HepG2 (cell line): ENCODE results near the gene RDH12. TPM values are rescaled to one million over a fixed set of nuclear protein-coding genes. Genes with fewer than 3 reads are reported as not detected.

Source experiments
- AHDC1 ChIP-seq: sonication (generic); formaldehyde crosslinking; IDR thresholded peaks from 2 replicates; pipeline ENCODE4 v1.5.1; 2020; ENCODE audit warnings: mild to moderate bottlenecking, missing genetic modification reagents, borderline replicate concordance
- ARNT2 ChIP-seq: sonication (generic); formaldehyde crosslinking; IDR thresholded peaks from 2 replicates; pipeline ENCODE4 v1.8.0; 2022; ENCODE audit warnings: mild to moderate bottlenecking, low read depth, missing genetic modification reagents, moderate library complexity
- BCL3 ChIP-seq: sonication (generic); formaldehyde crosslinking; IDR thresholded peaks from 2 replicates; pipeline ENCODE4 v1.5.1; 2020; ENCODE audit warnings: mild to moderate bottlenecking, missing genetic modification reagents, moderate library complexity
- EED ChIP-seq: sonication (generic); formaldehyde crosslinking; IDR thresholded peaks from 2 replicates; pipeline ENCODE4 v1.5.0; 2020; ENCODE audit warnings: mild to moderate bottlenecking, missing genetic modification reagents
- GZF1 ChIP-seq: sonication (generic); formaldehyde crosslinking; IDR thresholded peaks from 2 replicates; pipeline ENCODE4 v1.5.1; 2020; ENCODE audit warnings: mild to moderate bottlenecking, missing genetic modification reagents
- SMARCC2 ChIP-seq: fragments of 450-650 bp; IDR thresholded peaks from 2 replicates; pipeline ENCODE4 v1.6.1; 2017; ENCODE audit warnings: antibody characterized with exemption, mild to moderate bottlenecking
- SOX13 ChIP-seq, 3 experiments: fragments of 450-650 bp in 1 of 3; sonication (generic) in 1 of 3; formaldehyde crosslinking in 1 of 3; IDR thresholded peaks in 2 of 3; conservative IDR thresholded peaks in 1 of 3; 2 replicates each; pipeline versions ENCODE4 v1.5.0 to v1.6.1; 2016 to 2020; ENCODE audit warnings: antibody characterized with exemption in 1 of 3, mild to moderate bottlenecking in 1 of 3, missing compliant biosample characterization in 1 of 3, missing genetic modification reagents in 1 of 3, moderate library complexity in 1 of 3
- TBX3 ChIP-seq: fragments of 450-650 bp; IDR thresholded peaks from 2 replicates; pipeline ENCODE4 v1.6.1; 2017; ENCODE audit warnings: antibody characterized with exemption, mild to moderate bottlenecking, inconsistent platforms, borderline replicate concordance
- WIZ ChIP-seq: sonication (generic); formaldehyde crosslinking; IDR thresholded peaks from 2 replicates; pipeline ENCODE4 v1.5.1; 2020; ENCODE audit warnings: mild to moderate bottlenecking, missing genetic modification reagents
- ZBTB7B ChIP-seq: sonication (generic); formaldehyde crosslinking; IDR thresholded peaks from 2 replicates; pipeline ENCODE4 v1.4.0; 2020; ENCODE audit warnings: missing genetic modification reagents
- ZFX ChIP-seq: sonication (generic); formaldehyde crosslinking; IDR thresholded peaks from 2 replicates; pipeline ENCODE4 v1.4.0; 2020; ENCODE audit warnings: mild to moderate bottlenecking, low read depth, missing genetic modification reagents, moderate library complexity
- ZNF256 ChIP-seq: sonication (generic); formaldehyde crosslinking; conservative IDR thresholded peaks from 2 replicates; pipeline ENCODE4 v1.4.0; 2020; ENCODE audit warnings: missing genetic modification reagents
- polyA plus RNA-seq, 8 experiments: library from polyadenylated mRNA; depleted of rRNA in 3 of 8; stranded (reverse) in 7 of 8; unstranded in 1 of 8; fragments of >200 nt; fragmentation: Illumina TruSeq in 4 of 8; extraction: Trizol in 4 of 8; gene quantifications; 2 replicates each; pipeline versions ENCODE4 v1.2.1 to v1.2.3, GENCODE V29; 2011 to 2016; ENCODE audit warnings: low read depth in 4 of 8, missing spikeins in 1 of 8, mixed read lengths in 1 of 8; ENCODE audit not compliant: insufficient read depth in 1 of 8
- total RNA-seq, 5 experiments: library from RNA; depleted of rRNA; stranded (reverse); fragments of >200 nt; fragmentation: Illumina TruSeq; extraction: Trizol; gene quantifications; 2 replicates each; pipeline ENCODE4 v1.2.3, GENCODE V29; 2016; ENCODE audit warnings: low read depth in 1 of 5
- TF ChIP-seq, protein P1 (sequence below): sonication (generic); formaldehyde crosslinking; IDR thresholded peaks from 2 replicates; pipeline ENCODE4 v1.5.0; 2020; ENCODE audit warnings: missing genetic modification reagents
- TF ChIP-seq, protein P2 (sequence below): sonication (generic); formaldehyde crosslinking; IDR thresholded peaks from 2 replicates; pipeline ENCODE4 v1.8.0; 2023; ENCODE audit warnings: mild to moderate bottlenecking, missing genetic modification reagents
- TF ChIP-seq, protein P3 (sequence below): sonication (generic); formaldehyde crosslinking; IDR thresholded peaks from 2 replicates; pipeline ENCODE4 v1.4.0; 2020; ENCODE audit warnings: low read depth, missing genetic modification reagents

RDH12 gene
- total and polyA plus RNA-seq, 2 of the 13 experiments (the other 11 are each of a cell fraction or from before 2014, with no cell fraction given) = 1.6 to 2.1 TPM

DNA sequence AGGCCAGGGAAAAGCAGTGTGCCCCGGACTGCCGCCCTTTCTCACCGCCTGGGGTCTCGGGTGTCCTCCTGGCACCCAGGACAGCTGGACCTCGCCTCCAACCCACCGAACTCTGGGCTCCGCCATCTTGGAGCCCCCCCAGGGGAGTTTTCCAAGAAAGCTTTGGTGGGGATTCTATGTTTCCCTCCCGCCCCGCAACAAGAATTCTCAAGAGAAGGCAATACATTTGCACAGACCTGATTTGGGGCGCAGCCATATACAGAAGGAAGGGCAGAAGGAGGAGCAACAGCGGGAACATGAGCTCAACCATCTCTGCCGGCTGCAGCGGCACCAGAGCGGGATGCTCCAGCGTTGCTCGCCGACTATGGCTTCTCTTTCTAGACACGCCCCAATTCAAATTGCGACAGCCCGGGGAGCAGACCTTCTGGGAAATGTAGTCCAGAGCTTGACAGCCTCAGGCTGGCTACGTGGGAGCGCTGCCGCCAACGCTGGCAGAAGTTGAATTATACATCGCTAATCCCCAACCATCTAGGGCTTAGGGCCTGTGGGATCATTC lies 6.2 kb upstream of the RDH12 start, which contains the start of gene RDH11 (continued):
- TF ChIP-seq ZBTB7B (CRISPR knock-in tag) = no peak
- peak; percentile 42 for TF ChIP-seq ZFX
- no peak for TF ChIP-seq TBX3
- TF ChIP-seq, protein P1, sequence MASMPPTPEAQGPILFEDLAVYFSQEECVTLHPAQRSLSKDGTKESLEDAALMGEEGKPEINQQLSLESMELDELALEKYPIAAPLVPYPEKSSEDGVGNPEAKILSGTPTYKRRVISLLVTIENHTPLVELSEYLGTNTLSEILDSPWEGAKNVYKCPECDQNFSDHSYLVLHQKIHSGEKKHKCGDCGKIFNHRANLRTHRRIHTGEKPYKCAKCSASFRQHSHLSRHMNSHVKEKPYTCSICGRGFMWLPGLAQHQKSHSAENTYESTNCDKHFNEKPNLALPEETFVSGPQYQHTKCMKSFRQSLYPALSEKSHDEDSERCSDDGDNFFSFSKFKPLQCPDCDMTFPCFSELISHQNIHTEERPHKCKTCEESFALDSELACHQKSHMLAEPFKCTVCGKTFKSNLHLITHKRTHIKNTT (CRISPR knock-in tag) = no peak
- TF ChIP-seq GZF1 (CRISPR knock-in tag) = no peak
- TF ChIP-seq, protein P2, sequence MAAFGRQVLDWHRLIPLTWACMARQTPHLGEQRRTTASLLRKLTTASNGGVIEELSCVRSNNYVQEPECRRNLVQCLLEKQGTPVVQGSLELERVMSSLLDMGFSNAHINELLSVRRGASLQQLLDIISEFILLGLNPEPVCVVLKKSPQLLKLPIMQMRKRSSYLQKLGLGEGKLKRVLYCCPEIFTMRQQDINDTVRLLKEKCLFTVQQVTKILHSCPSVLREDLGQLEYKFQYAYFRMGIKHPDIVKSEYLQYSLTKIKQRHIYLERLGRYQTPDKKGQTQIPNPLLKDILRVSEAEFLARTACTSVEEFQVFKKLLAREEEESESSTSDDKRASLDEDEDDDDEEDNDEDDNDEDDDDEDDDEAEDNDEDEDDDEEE (CRISPR knock-in tag) = no peak
- no peak for TF ChIP-seq SOX13 (IDR thresholded peaks at IDR 0.05)
- peak in 1 of 2 experiments; percentile 11; a peak in 1 of 4 replicates for TF ChIP-seq SOX13 (CRISPR knock-in tag; conservative IDR thresholded peaks at IDR 0.05 in 1 of 2, IDR thresholded peaks at IDR 0.05 in 1 of 2)
- TF ChIP-seq EED (CRISPR knock-in tag) = no peak
- no peak for TF ChIP-seq ZNF256 (CRISPR knock-in tag)
- TF ChIP-seq WIZ (CRISPR knock-in tag) = no peak
- TF ChIP-seq SMARCC2 = no peak
- TF ChIP-seq AHDC1 (CRISPR knock-in tag) = no peak
- TF ChIP-seq, protein P3, sequence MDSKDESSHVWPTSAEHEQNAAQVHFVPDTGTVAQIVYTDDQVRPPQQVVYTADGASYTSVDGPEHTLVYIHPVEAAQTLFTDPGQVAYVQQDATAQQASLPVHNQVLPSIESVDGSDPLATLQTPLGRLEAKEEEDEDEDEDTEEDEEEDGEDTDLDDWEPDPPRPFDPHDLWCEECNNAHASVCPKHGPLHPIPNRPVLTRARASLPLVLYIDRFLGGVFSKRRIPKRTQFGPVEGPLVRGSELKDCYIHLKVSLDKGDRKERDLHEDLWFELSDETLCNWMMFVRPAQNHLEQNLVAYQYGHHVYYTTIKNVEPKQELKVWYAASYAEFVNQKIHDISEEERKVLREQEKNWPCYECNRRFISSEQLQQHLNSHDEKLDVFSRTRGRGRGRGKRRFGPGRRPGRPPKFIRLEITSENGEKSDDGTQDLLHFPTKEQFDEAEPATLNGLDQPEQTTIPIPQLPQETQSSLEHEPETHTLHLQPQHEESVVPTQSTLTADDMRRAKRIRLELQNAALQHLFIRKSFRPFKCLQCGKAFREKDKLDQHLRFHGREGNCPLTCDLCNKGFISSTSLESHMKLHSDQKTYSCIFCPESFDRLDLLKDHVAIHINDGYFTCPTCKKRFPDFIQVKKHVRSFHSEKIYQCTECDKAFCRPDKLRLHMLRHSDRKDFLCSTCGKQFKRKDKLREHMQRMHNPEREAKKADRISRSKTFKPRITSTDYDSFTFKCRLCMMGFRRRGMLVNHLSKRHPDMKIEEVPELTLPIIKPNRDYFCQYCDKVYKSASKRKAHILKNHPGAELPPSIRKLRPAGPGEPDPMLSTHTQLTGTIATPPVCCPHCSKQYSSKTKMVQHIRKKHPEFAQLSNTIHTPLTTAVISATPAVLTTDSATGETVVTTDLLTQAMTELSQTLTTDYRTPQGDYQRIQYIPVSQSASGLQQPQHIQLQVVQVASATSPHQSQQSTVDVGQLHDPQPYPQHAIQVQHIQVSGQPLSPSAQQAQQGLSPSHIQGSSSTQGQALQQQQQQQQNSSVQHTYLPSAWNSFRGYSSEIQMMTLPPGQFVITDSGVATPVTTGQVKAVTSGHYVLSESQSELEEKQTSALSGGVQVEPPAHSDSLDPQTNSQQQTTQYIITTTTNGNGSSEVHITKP (CRISPR knock-in tag) = peak; percentile 65; the same call in 1 of the 2 replicates
- TF ChIP-seq ARNT2 (CRISPR knock-in tag) = no peak
- 0 out of 2 replicates have a peak, but pooled peaks have one; percentile 24 for TF ChIP-seq BCL3 (CRISPR knock-in tag)
